Natural killer cell (primary cell): Measurements from ENCODE around the gene ZDHHC3. TPM values are rescaled to one million over a fixed set of nuclear protein-coding genes. Genes with fewer than 3 reads are reported as not detected.

ENCODE experiments used
- ATAC-seq, 3 donors: fragments of 150-1000 bp in 2 of 3; fragments of 200-7000 bp in 1 of 3; cut with Tn5 transposase; 1 replicate in 1 of 3; 2 replicates in 2 of 3; pipeline ENCODE4 v1.10.0; 2021; ENCODE audit warnings: mild to moderate bottlenecking in 2 of 3, moderate library complexity in 2 of 3
- DNase-seq, 2 donors: peaks; one replicate each; pipeline versions ENCODE4 v3.0.0 to v3.0.0-alpha.2; 2013 to 2021; ENCODE audit warnings: mixed read lengths in 1 of 2
- H3K27ac ChIP-seq: one replicate; pipeline ENCODE4 v1.5.1; 2013; ENCODE audit warnings: mild to moderate bottlenecking, low read length
- H3K27me3 ChIP-seq: one replicate; pipeline ENCODE4 v1.6.1; 2013; ENCODE audit warnings: low read length; ENCODE audit not compliant: control insufficient read depth, insufficient read depth
- H3K36me3 ChIP-seq: one replicate; pipeline ENCODE4 v1.6.1; 2013; ENCODE audit warnings: low read length; ENCODE audit not compliant: control insufficient read depth, insufficient read depth
- H3K4me1 ChIP-seq: one replicate; pipeline ENCODE4 v1.6.1; 2013; ENCODE audit warnings: low read length; ENCODE audit not compliant: control insufficient read depth, insufficient read depth
- H3K4me3 ChIP-seq: one replicate; pipeline ENCODE4 v1.5.1; 2013; ENCODE audit warnings: low read length
- H3K9me3 ChIP-seq: one replicate; pipeline ENCODE4 v1.6.1; 2013; ENCODE audit warnings: low read length; ENCODE audit not compliant: control insufficient read depth, insufficient read depth
- H3K27ac Mint-ChIP-seq, 2 donors: one replicate each; pipeline ENCODE4 v1.8.0; 2022; ENCODE audit warnings: mild to moderate bottlenecking in 2 of 2, mixed read lengths in 2 of 2, moderate library complexity in 1 of 2
- H3K27me3 Mint-ChIP-seq, 2 donors: one replicate each; pipeline ENCODE4 v1.8.0; 2022; ENCODE audit warnings: low read depth in 2 of 2, mixed read lengths in 2 of 2
- H3K36me3 Mint-ChIP-seq: one replicate; pipeline ENCODE4 v1.8.0; 2022; ENCODE audit warnings: mixed read lengths
- H3K4me1 Mint-ChIP-seq, 2 donors: one replicate each; pipeline ENCODE4 v1.8.0; 2022; ENCODE audit warnings: mixed read lengths in 2 of 2
- H3K4me3 Mint-ChIP-seq: one replicate; pipeline ENCODE4 v1.8.0; 2022; ENCODE audit warnings: mild to moderate bottlenecking, moderate library complexity, mixed read lengths
- H3K9me3 Mint-ChIP-seq, 2 donors: one replicate each; pipeline ENCODE4 v1.8.0; 2022; ENCODE audit warnings: mixed read lengths in 2 of 2
- CTCF ChIP-seq: fragments of 200-600 bp; IDR thresholded peaks from one replicate; pipeline ENCODE4 v1.8.0; 2022; ENCODE audit warnings: antibody characterized with exemption
- WGBS: methylation state at CpG from one replicate; pipeline ENCODE4 v1.1.7; 2013; ENCODE audit warnings: missing lambda C conversion rate; ENCODE audit not compliant: insufficient coverage; 5-methylcytosine and 5-hydroxymethylcytosine counted together
- intact Hi-C: fragments of 100-400 bp; cut with micrococcal nuclease; formaldehyde crosslinking; loops from one replicate; pipeline ENCODE4 v1.14.2; 2022
- total RNA-seq, 4 donors: library from RNA; stranded (reverse); fragments of 120-200 nt in 1 of 4; gene quantifications; one replicate each; pipeline versions ENCODE4 v1.2.3 to v1.2.4, GENCODE V29; 2013 to 2022

Gene ZDHHC3
- total RNA-seq, 3 donors from 2014 or later (not counting 1 experiment from before 2014, with no cell fraction given): 62.3 to 100.0 (median 78.6) TPM

- no peaks in the 10 kb centered on the region for H3K9me3 ChIP-seq
- ATAC-seq: no peak
- WGBS: 80% methylated on average over 4 of the region's 4 CpGs
- no peak overlapping the region for H3K4me3 Mint-ChIP-seq
- no peak overlapping the region for H3K27ac ChIP-seq
- H3K4me3 ChIP-seq: no peak overlapping the region
- peaks cover 81 to 82% of the 10 kb centered on the region in 2 donors for H3K4me1 Mint-ChIP-seq
- intact Hi-C loops: no loop called here
- no peaks in the 10 kb centered on the region for H3K27me3 ChIP-seq
- H3K27me3 Mint-ChIP-seq: no peaks in the 10 kb centered on the region
- no peaks in the 10 kb centered on the region for H3K36me3 Mint-ChIP-seq
- no peak for DNase-seq
- no peaks in the 10 kb centered on the region for H3K9me3 Mint-ChIP-seq
- peaks cover 6% of the 10 kb centered on the region for H3K36me3 ChIP-seq
- peaks cover 23% of the 10 kb centered on the region for H3K4me1 ChIP-seq
- no peak for TF ChIP-seq CTCF
- peak overlapping the region; percentile 51 to 60 for H3K27ac Mint-ChIP-seq
These were observed 12.2 kb downstream of the ZDHHC3 start for GRCh38 chr3:44963571-44964325.

GRCh38 chr3:44962621-44963393 lies 13.2 kb downstream of the ZDHHC3 start:
- Histone ChIP-seq H3K9me3 (no peaks in the 10 kb centered on the region), H3K36me3 (peaks cover 15% of the 10 kb centered on the region), H3K4me3 (no peak overlapping the region), H3K27ac (no peak overlapping the region), H3K27me3 (no peaks in the 10 kb centered on the region), H3K4me1 (peaks cover 14% of the 10 kb centered on the region)
- peaks cover 72 to 76% of the 10 kb centered on the region in 2 donors for H3K4me1 Mint-ChIP-seq
- TF ChIP-seq CTCF: no peak
- ATAC-seq: no peak
- no peaks in the 10 kb centered on the region for H3K36me3 Mint-ChIP-seq
- H3K27me3 Mint-ChIP-seq: no peaks in the 10 kb centered on the region
- H3K27ac Mint-ChIP-seq: peak overlapping the region in 1 of 2 donors; percentile 60
- intact Hi-C loops: no loop called here
- no peak overlapping the region for H3K4me3 Mint-ChIP-seq
- WGBS: 97% methylated on average over 5 of the region's 6 CpGs
- no peak for DNase-seq
- H3K9me3 Mint-ChIP-seq: no peaks in the 10 kb centered on the region

- 83% methylated on average over 1 of the region's 3 CpGs for WGBS
- no peaks in the 10 kb centered on the region for H3K27me3 Mint-ChIP-seq
- ATAC-seq (no peak), DNase-seq (no peak)
- peaks cover 20% of the 10 kb centered on the region for H3K36me3 ChIP-seq
- H3K4me1 ChIP-seq: peaks cover 7% of the 10 kb centered on the region
- H3K36me3 Mint-ChIP-seq: no peaks in the 10 kb centered on the region
- H3K4me3 Mint-ChIP-seq: no peak overlapping the region
- intact Hi-C loops: no loop called here
- no peaks in the 10 kb centered on the region for H3K27me3 ChIP-seq
- no peaks in the 10 kb centered on the region for H3K9me3 ChIP-seq
- H3K27ac Mint-ChIP-seq: no peak overlapping the region
- H3K27ac ChIP-seq: no peak overlapping the region
- no peak for TF ChIP-seq CTCF
- H3K9me3 Mint-ChIP-seq: no peaks in the 10 kb centered on the region
- no peak overlapping the region for H3K4me3 ChIP-seq
- H3K4me1 Mint-ChIP-seq: peaks cover 65 to 76% of the 10 kb centered on the region in 2 donors
These were observed 14.1 kb downstream of the ZDHHC3 start for GRCh38 chr3:44961888-44962287.
